DOHH2 (cell line): ENCODE data around the gene CD28.

Experiments
- H3F3A ChIP-seq: fragments of 200-600 bp; sonication (generic), shearing (Covaris generic); 2 replicates; pipeline ENCODE4 v1.6.0; 2016; ENCODE audit warnings: antibody characterized with exemption, mild to moderate bottlenecking; ENCODE audit not compliant: control insufficient read depth, insufficient read depth
- H3K27ac ChIP-seq: fragments of 200-600 bp; sonication (generic); 2 replicates; pipeline ENCODE4 v1.5.1; 2014; ENCODE audit warnings: low read depth, mild to moderate bottlenecking, low read length, moderate library complexity
- H3K27me3 ChIP-seq: fragments of 200-600 bp; sonication (generic); 2 replicates; pipeline ENCODE4 v1.6.1; 2014; ENCODE audit warnings: mild to moderate bottlenecking, low read length, mixed read lengths; ENCODE audit not compliant: control insufficient read depth
- H3K36me3 ChIP-seq: fragments of 200-600 bp; sonication (generic); 2 replicates; pipeline ENCODE4 v1.6.1; 2014; ENCODE audit warnings: mild to moderate bottlenecking, low read length, moderate library complexity, mixed read lengths; ENCODE audit not compliant: control insufficient read depth
- H3K4me1 ChIP-seq: fragments of 200-600 bp; sonication (generic); 2 replicates; pipeline ENCODE4 v1.6.1; 2014; ENCODE audit warnings: mild to moderate bottlenecking, low read length, mixed read lengths; ENCODE audit not compliant: control insufficient read depth
- H3K4me2 ChIP-seq: fragments of 200-600 bp; sonication (generic); 2 replicates; pipeline ENCODE4 v1.6.0; 2014; ENCODE audit warnings: mild to moderate bottlenecking, low read length, moderate library complexity
- H3K4me3 ChIP-seq: fragments of 200-600 bp; sonication (generic); 2 replicates; pipeline ENCODE4 v1.5.1; 2014; ENCODE audit warnings: mild to moderate bottlenecking, low read length, mixed read lengths
- H3K79me2 ChIP-seq: fragments of 200-600 bp; sonication (generic); 2 replicates; pipeline ENCODE4 v1.6.1; 2014; ENCODE audit warnings: mild to moderate bottlenecking, low read length, mixed read lengths; ENCODE audit not compliant: control insufficient read depth
- H3K9me2 ChIP-seq: fragments of 200-600 bp; sonication (generic); replicated peaks from 2 replicates; pipeline ENCODE4 v1.6.1; 2014; ENCODE audit warnings: mild to moderate bottlenecking, low read length, mixed read lengths; ENCODE audit not compliant: control insufficient read depth
- H3K9me3 ChIP-seq: fragments of 200-600 bp; sonication (generic); 2 replicates; pipeline ENCODE4 v1.6.1; 2014; ENCODE audit warnings: antibody characterized with exemption, low read length, mixed read lengths; ENCODE audit not compliant: control insufficient read depth, insufficient read depth
- H4K20me1 ChIP-seq: fragments of 200-600 bp; sonication (generic); 2 replicates; pipeline ENCODE4 v1.6.0; 2014; ENCODE audit warnings: low read depth, mild to moderate bottlenecking, antibody characterized with exemption, low read length, moderate library complexity; ENCODE audit not compliant: control insufficient read depth, insufficient read depth
- EZH2phosphoT487 ChIP-seq: fragments of 200-600 bp; sonication (generic); IDR thresholded peaks from 2 replicates; pipeline ENCODE4 v1.6.1; 2017; ENCODE audit warnings: borderline replicate concordance, mild to moderate bottlenecking, antibody characterized with exemption, low read length, moderate library complexity, mixed read lengths
- TF ChIP-seq, protein P1 (sequence below): fragments of 200-600 bp; sonication (generic); IDR thresholded peaks from one replicate; pipeline ENCODE4 v1.5.1; 2014; ENCODE audit warnings: antibody characterized with exemption, mild to moderate bottlenecking, low read depth, low read length; ENCODE audit not compliant: poor library complexity, severe bottlenecking

CD28 gene

DNA sequence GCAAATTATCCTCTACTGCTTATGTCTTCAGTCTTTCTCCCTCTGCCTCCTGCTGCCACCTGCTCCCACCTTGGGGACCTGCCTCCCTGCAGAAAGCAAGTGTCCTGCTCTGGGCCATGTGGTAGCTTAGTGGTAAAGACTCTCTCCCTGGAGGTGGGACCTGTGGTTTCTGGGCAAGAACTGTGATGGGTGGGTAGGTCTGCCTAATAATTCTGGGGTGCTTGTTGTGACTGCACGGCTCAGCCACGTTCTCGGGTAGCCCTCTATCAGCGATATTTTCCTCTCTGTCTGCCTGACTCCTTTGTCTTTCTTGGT is 16.4 kb upstream of the CD28 start:
- no peaks in the 10 kb centered on the region for H3F3A ChIP-seq
- no peaks in the 10 kb centered on the region for H3K79me2 ChIP-seq
- peaks cover 85% of the 10 kb centered on the region for H3K27me3 ChIP-seq
- no peak overlapping the region for H3K4me2 ChIP-seq
- H3K9me2 ChIP-seq, result no peaks in the 10 kb centered on the region
- peaks cover 25% of the 10 kb centered on the region for H3K4me1 ChIP-seq
- no peak overlapping the region for H3K27ac ChIP-seq
- no peak overlapping the region for H3K4me3 ChIP-seq
- H3K9me3 ChIP-seq, result no peaks in the 10 kb centered on the region
- TF ChIP-seq, protein P1, sequence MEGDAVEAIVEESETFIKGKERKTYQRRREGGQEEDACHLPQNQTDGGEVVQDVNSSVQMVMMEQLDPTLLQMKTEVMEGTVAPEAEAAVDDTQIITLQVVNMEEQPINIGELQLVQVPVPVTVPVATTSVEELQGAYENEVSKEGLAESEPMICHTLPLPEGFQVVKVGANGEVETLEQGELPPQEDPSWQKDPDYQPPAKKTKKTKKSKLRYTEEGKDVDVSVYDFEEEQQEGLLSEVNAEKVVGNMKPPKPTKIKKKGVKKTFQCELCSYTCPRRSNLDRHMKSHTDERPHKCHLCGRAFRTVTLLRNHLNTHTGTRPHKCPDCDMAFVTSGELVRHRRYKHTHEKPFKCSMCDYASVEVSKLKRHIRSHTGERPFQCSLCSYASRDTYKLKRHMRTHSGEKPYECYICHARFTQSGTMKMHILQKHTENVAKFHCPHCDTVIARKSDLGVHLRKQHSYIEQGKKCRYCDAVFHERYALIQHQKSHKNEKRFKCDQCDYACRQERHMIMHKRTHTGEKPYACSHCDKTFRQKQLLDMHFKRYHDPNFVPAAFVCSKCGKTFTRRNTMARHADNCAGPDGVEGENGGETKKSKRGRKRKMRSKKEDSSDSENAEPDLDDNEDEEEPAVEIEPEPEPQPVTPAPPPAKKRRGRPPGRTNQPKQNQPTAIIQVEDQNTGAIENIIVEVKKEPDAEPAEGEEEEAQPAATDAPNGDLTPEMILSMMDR, result no peak
- TF ChIP-seq EZH2phosphoT487, result no peak
- H3K36me3 ChIP-seq, result no peaks in the 10 kb centered on the region
- H4K20me1 ChIP-seq, result peaks cover 19% of the 10 kb centered on the region; the same call in 1 of the 2 replicates

DNA sequence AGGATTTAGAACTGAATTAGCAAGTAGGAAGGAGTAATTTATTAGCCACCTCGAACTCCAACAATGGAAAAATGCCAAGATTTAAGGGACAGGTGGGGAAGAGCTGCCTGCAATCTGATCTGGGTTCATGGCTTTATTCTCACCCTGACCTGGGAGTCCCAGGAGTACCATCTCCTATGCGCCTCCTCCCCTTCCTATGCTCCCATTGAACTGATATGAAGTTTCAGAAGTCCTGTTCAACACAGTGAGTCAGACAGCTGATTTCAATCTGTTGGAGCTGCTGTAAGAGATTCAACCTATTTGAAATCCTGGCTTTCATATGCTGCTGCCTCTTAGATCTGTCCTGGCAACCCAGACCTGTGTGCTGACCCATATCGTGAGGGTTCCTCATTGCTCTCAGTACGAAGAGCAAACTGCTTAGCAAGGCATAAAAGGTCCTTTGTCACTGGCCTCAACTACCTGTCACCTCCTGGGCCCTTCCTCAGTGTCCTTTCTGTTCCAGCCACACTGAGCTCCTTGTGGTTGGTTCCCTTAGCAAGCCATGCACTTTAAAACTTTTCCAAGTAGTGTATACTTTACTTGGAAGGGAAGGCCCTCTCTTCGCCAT is 15.9 kb upstream of the CD28 start:
- peaks cover 85% of the 10 kb centered on the region for H3K27me3 ChIP-seq
- H3K79me2 ChIP-seq, result no peaks in the 10 kb centered on the region
- H3K9me2 ChIP-seq, result no peaks in the 10 kb centered on the region
- no peak for TF ChIP-seq EZH2phosphoT487
- TF ChIP-seq, protein P1, result no peak
- H3K4me1 ChIP-seq, result peaks cover 25% of the 10 kb centered on the region
- no peak overlapping the region for H3K4me3 ChIP-seq
- H3K36me3 ChIP-seq, result no peaks in the 10 kb centered on the region
- no peak overlapping the region for H3K27ac ChIP-seq
- no peak overlapping the region for H3K4me2 ChIP-seq
- H3F3A ChIP-seq, result no peaks in the 10 kb centered on the region
- H4K20me1 ChIP-seq, result peaks cover 19% of the 10 kb centered on the region; the same call in 1 of the 2 replicates
- H3K9me3 ChIP-seq, result no peaks in the 10 kb centered on the region

DNA sequence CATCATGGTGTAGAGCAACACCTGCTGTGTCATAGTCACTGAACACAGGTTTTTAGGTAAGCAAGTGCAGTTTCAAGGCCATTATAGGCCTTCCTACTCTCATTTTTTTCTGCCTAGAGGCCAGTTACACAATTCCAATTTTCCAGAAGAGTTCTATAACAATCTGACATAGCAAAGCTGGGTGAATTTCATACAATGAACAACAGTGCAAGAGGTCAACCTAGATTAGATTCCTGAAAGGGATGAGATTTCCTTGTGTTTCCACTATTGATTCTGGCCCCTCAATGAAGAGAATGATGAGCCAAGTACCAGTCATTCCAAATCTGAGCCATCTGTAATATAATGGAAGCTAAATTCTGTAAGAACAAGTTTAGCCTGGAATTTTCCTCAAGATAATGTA is 15.3 kb upstream of the CD28 start:
- Histone ChIP-seq H3F3A (no peaks in the 10 kb centered on the region), H3K4me3 (no peak overlapping the region), H3K9me3 (no peaks in the 10 kb centered on the region), H3K9me2 (no peaks in the 10 kb centered on the region), H3K4me1 (peaks cover 25% of the 10 kb centered on the region), H3K79me2 (no peaks in the 10 kb centered on the region), H4K20me1 (peaks cover 19% of the 10 kb centered on the region; the same call in 1 of the 2 replicates), H3K27me3 (peaks cover 82% of the 10 kb centered on the region), H3K27ac (no peak overlapping the region), H3K4me2 (no peak overlapping the region), H3K36me3 (no peaks in the 10 kb centered on the region)
- no peak for TF ChIP-seq EZH2phosphoT487
- TF ChIP-seq, protein P1, result no peak
